Heart left ventricle (tissue), 16 donors: ENCODE data around the gene FSCB. TPM values are rescaled to one million over a fixed set of nuclear protein-coding genes. Genes with fewer than 3 reads are reported as not detected.

Experiments
- ATAC-seq, 4 donors: fragments of 200-7000 bp; cut with Tn5 transposase; one replicate each; pipeline ENCODE4 v1.9.1; 2020 to 2022; ENCODE audit warnings: moderate library complexity in 4 of 4, mild to moderate bottlenecking in 3 of 4, moderate number of reproducible peaks in 1 of 4
- DNase-seq, 5 donors: peaks; one replicate each; pipeline ENCODE4 v3.0.0-alpha.2; 2020
- H3K27ac ChIP-seq, 12 donors: fragments of 200-600 bp; sonication (generic) in 4 of 12; one replicate each; pipeline versions ENCODE4 v1.5.0 to v1.8.0; 2016 to 2022; ENCODE audit warnings: mild to moderate bottlenecking in 2 of 12
- H3K27me3 ChIP-seq, 9 donors: fragments of 200-600 bp; sonication (generic) in 2 of 9; one replicate each; pipeline versions ENCODE4 v1.5.1 to v1.8.0; 2016 to 2022; ENCODE audit warnings: mild to moderate bottlenecking in 3 of 9
- H3K36me3 ChIP-seq, 9 donors: fragments of 200-600 bp; sonication (generic) in 2 of 9; one replicate each; pipeline versions ENCODE4 v1.5.0 to v1.8.0; 2018 to 2022; ENCODE audit warnings: mild to moderate bottlenecking in 2 of 9
- H3K4me1 ChIP-seq, 12 donors: fragments of 200-600 bp; sonication (generic) in 4 of 12; one replicate each; pipeline versions ENCODE4 v1.5.0 to v1.8.0; 2016 to 2022; ENCODE audit warnings: mild to moderate bottlenecking in 3 of 12
- H3K4me3 ChIP-seq, 12 donors: fragments of 200-600 bp; sonication (generic) in 4 of 12; one replicate each; pipeline versions ENCODE4 v1.5.0 to v1.8.0; 2017 to 2022; ENCODE audit warnings: mild to moderate bottlenecking in 9 of 12, moderate library complexity in 4 of 12
- H3K9me3 ChIP-seq, 12 donors: fragments of 200-600 bp; sonication (generic) in 4 of 12; one replicate each; pipeline versions ENCODE4 v1.5.0 to v1.8.0; 2016 to 2022; ENCODE audit warnings: mild to moderate bottlenecking in 1 of 12
- CTCF ChIP-seq, 12 donors: fragments of 200-600 bp; sonication (generic) in 4 of 12; IDR thresholded peaks; one replicate each; pipeline versions ENCODE4 v1.5.0 to v1.8.0; 2018 to 2022; ENCODE audit warnings: antibody characterized with exemption in 12 of 12, mild to moderate bottlenecking in 5 of 12
- POLR2A ChIP-seq, 2 donors: fragments of 450-650 bp; IDR thresholded peaks; one replicate each; pipeline ENCODE4 v1.6.1; 2017; ENCODE audit warnings: antibody characterized with exemption in 2 of 2, mild to moderate bottlenecking in 2 of 2, moderate library complexity in 2 of 2
- WGBS, 4 donors: extraction: QIAGEN DNeasy Blood & Tissue Kit in 2 of 4; methylation state at CpG; one replicate each; pipeline versions ENCODE4 v1.1.5 to v1.1.7; 2013 to 2018; 5-methylcytosine and 5-hydroxymethylcytosine counted together
- intact Hi-C, 10 donors: fragments of 100-400 bp; cut with DNase I; formaldehyde crosslinking; loops; one replicate each; pipeline versions ENCODE4 v1.11.1 to v1.14.2; 2022
- polyA plus RNA-seq, 2 donors: library from polyadenylated mRNA; stranded (reverse); fragments of 200-250 nt; gene quantifications; one replicate each; pipeline ENCODE4 v1.2.3, GENCODE V29; 2013
- total RNA-seq, 9 donors: library from RNA; depleted of rRNA in 2 of 9; stranded (reverse); fragments of >200 nt in 2 of 9; fragmentation: NEBNext Ultra II Directional in 3 of 9; extraction: Animal tissue kit (Norgen Biotek cat#: 25700) in 3 of 9; gene quantifications; one replicate each; pipeline versions ENCODE4 v1.1.0 to v1.2.4, GENCODE V29; 2016 to 2023
- donor health status: ischemic (EF 13 %, LVEDD 7.1; RV severe dilation, severe dysfunction).
- donor health status: healthy with polysubstance abuse.
- donor health status: DM: no; HTN: yes; CAD: no.
- donor health status: DM: no; HTN: no; CAD: no.
- donor health status: ischemic (EF 25% LVEDD 6.9; RV normal size, moderate dysfunction).
- donor health status: ischemic (EF 25% LVEDD 5.7; RV mildly dilated, moderate dysfunction).
- donor health status: healthy.
- donor health status: DM: yes; HTN: yes; CAD: no.
- donor health status: ischemic (EF 35%, LVEDD 5.7; RV mildly dilated, moderate dysfunction).
- donor health status: nonischemic (EF 11% LVEDD 7.7; RV severe dilation, severe dysfunction).
- donor health status: DM: yes; HTN: yes; CAD: no.
- donor health status: PGD.
- donor health status: ischemic (EF 29% LVEDD 5.4; RV normal size, mild dysfunction).
- donor health status: nonischemic (EF 23%, LVEDD 6.1; RV moderate dilation, normal function).

FSCB gene
- total and polyA plus RNA-seq, 11 donors, result 0.08 TPM; not detected in 10

- no peak overlapping the region for H3K4me3 ChIP-seq
- no peaks in the 10 kb centered on the region for H3K4me1 ChIP-seq
- H3K27me3 ChIP-seq, result no peaks in the 10 kb centered on the region
- WGBS, 4 donors, result 63 to 71% (median 66%) methylated on average over 1 of the region's 1 CpG
- H3K27ac ChIP-seq, result no peak overlapping the region
- intact Hi-C loops, result no loop called here
- DNase-seq (no peak), ATAC-seq (no peak)
- no peaks in the 10 kb centered on the region for H3K36me3 ChIP-seq
- no peak for TF ChIP-seq CTCF (IDR thresholded peaks at IDR 0.05)
- no peak for TF ChIP-seq POLR2A (IDR thresholded peaks at IDR 0.05)
- peaks cover 0 to 4% (median 0%) of the 10 kb centered on the region in 12 donors for H3K9me3 ChIP-seq
Observed at GRCh38 chr14:44497148-44497547, 9.9 kb downstream of the FSCB start.

GRCh38 chr14:44494137-44494536, 12.9 kb downstream of the FSCB start:
- no peak for ATAC-seq
- Histone ChIP-seq H3K36me3 (no peaks in the 10 kb centered on the region), H3K4me3 (no peak overlapping the region), H3K27ac (no peak overlapping the region), H3K4me1 (no peaks in the 10 kb centered on the region), H3K27me3 (no peaks in the 10 kb centered on the region), H3K9me3 (peaks cover 0 to 4% (median 0%) of the 10 kb centered on the region in 12 donors)
- TF ChIP-seq POLR2A (IDR thresholded peaks at IDR 0.05) (no peak), CTCF (IDR thresholded peaks at IDR 0.05) (no peak)
- intact Hi-C loops, result no loop called here
- no peak for DNase-seq

GRCh38 chr14:44490966-44491365, 16.1 kb downstream of the FSCB start:
- no peak overlapping the region for H3K27ac ChIP-seq
- TF ChIP-seq CTCF (IDR thresholded peaks at IDR 0.05) (no peak), POLR2A (IDR thresholded peaks at IDR 0.05) (no peak)
- no peaks in the 10 kb centered on the region for H3K36me3 ChIP-seq
- peaks cover 0 to 9% (median 0%) of the 10 kb centered on the region in 12 donors for H3K9me3 ChIP-seq
- intact Hi-C loops, result no loop called here
- H3K27me3 ChIP-seq, result no peaks in the 10 kb centered on the region
- DNase-seq, result no peak
- WGBS, 4 donors, result 69 to 83% (median 77%) methylated on average over 2 of the region's 2 CpGs
- no peak for ATAC-seq
- H3K4me1 ChIP-seq, result no peaks in the 10 kb centered on the region
- no peak overlapping the region for H3K4me3 ChIP-seq

- WGBS, 4 donors, result 73 to 85% (median 81%) methylated on average over 1 of the region's 1 CpG
- H3K27me3 ChIP-seq, result no peaks in the 10 kb centered on the region
Observed at GRCh38 chr14:44477953-44478352, 29.1 kb downstream of the FSCB start.

More at GRCh38 chr14:44477953-44478352, 29.1 kb downstream of the FSCB start:
- DNase-seq (no peak), ATAC-seq (no peak)
- H3K36me3 ChIP-seq, result no peaks in the 10 kb centered on the region
- intact Hi-C loops, result no loop called here
- H3K4me1 ChIP-seq, result no peaks in the 10 kb centered on the region
- H3K27ac ChIP-seq, result no peak overlapping the region
- no peak overlapping the region for H3K4me3 ChIP-seq
- no peaks in the 10 kb centered on the region for H3K9me3 ChIP-seq
- TF ChIP-seq POLR2A (IDR thresholded peaks at IDR 0.05), result no peak
- no peak for TF ChIP-seq CTCF (IDR thresholded peaks at IDR 0.05)
